NCI-H345 treated with DMSO at 0.1 percent for 48 hours (cell line): Measurements from ENCODE around the gene CXCL12.

Experiments
- DNase-seq: peaks from one replicate; lab custom pipeline; 2025; ENCODE audit not compliant: unreplicated experiment; lab: John Stamatoyannopoulos, UW

CXCL12 gene

DNA sequence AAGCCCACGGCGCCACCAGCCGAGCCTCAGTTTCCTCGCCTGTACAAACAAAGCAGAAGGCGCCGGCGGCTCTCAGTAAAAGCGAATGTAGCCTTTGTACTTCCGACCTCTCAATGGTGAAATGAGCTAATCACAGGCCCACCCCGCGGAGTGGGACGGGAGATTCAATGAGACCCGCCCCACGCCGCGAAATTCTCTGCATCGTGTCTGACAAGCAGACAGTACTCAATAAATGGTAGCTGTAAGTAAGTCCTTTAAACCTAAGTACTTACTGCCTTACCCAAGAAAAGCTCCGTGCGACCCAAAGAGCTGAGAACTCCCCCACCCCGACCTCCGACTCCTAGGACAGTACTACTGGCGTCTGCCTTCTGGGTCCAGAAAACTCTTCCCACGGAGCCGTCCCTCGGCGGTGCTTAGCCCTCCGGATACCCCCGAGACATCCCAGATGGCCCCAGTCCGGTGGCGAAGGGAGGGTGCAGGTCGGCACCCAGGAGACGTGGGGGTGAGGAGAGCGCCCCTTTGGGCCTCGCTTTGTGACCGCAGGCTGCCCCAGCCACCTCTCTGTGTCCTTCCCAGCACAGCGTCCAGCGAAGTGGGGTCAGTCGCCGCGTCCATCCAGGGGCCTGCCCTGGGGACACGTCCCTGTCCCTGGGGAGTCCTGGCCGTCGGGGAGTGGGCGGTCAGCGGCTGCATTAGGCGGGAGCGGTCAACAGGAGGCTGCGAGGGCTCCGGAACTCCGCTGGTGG is 972 bp upstream of the CXCL12 start:
- DNase-seq = no peak

DNA sequence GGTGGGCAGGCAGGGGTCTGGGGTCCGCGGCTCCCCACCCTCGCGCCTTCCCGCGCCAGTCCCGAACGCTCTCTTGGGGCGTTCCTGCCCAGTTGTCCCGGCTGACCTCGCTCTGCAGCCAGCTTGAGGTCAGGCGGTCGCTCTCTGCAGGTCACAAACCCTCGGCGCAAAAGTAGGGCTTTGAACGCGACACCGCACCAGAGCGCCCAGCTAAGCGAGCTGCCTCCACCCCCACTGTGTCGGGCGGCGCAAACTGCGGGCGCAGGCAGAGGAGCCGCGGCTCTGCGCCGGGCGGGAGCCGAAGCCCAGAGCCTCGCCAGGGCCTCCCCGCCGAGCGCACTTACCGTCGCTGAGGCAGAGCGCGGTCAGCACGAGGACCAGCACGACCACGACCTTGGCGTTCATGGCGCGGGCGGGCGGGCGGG is 284 bp downstream of the CXCL12 start:
- no peak for DNase-seq

DNA sequence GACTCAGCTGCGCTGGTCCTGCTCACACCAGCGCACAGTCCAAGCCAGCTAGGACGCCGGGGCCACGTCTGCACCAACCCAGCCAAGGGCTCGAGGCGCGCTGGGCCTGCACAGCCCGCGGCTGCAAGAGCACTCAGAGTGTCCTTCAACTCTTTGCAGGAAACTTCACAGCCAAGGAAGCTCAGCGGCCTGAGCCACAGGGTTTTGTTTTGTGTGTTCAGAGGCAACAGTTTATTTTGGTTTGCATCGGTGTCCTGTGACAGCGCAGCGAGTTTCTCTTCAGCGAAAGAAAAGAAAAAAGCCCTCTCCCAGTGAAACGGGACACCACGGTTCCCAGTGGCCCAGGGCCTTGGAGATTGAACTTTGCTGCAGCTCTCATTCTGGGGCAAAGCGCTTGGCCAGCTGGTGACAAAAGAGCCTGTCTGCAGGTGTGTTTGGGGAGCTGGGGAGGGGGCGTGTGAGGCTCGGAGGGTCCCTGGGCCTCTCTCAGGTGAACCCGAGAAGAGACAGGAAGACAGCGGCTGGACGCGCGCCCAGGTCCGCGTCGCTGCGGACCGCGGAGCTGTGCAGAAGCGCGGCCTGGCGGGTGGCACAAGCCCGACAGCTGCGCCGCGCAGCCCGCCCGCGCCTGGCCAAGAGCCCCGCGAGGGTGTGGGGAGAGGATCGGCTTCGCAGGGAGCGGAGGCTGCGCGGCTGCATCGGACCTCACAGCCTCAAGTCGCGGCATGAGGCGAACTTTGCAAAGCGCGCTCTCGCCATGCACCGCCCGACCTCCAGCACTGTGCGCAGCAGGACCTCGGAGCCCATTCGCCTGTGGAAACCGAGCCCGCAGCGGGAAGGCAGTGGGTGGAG is 922 bp downstream of the CXCL12 start:
- no peak for DNase-seq

- no peak for DNase-seq
These were observed 1.7 kb downstream of the CXCL12 start for GRCh38 chr10:44382981-44383748.

DNA sequence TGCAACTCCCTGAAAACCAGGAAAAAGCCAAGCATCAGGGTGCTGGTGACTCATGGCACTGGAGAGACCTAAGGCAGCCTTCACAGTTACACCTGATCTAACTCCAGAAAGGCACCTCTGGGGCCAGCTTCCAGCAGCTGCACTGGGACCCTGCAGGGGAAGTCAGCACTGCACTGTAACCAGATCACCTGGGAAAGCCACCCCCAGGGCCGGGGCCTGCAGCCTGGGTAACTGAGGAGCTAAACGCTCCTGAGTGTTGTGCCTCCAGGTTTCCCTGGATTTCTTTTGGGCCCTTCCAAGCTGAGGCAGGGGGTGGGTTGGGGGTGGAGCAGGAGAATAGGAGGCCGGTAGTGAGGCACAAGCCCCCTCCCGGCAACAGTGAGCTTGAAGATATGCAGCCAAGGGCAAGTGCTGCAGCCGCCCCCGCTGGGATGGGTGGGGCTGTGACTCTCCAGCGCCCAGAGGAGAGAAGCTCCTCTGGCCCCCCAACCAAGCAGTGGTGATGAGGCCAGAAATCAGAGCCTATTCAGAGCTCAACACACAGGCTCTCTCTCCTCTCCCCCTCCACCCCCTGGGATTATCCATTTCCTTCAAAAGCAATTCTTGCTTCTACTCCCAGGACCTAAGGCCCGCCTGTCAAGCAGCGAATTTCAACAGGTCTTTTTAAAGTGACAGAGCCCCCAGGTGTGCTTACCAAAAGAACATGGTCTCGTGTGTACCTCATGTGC is 2.6 kb downstream of the CXCL12 start:
- no peak for DNase-seq

GRCh38 chr10:44380829-44381600 is 3.9 kb downstream of the CXCL12 start:
- no peak for DNase-seq

DNA sequence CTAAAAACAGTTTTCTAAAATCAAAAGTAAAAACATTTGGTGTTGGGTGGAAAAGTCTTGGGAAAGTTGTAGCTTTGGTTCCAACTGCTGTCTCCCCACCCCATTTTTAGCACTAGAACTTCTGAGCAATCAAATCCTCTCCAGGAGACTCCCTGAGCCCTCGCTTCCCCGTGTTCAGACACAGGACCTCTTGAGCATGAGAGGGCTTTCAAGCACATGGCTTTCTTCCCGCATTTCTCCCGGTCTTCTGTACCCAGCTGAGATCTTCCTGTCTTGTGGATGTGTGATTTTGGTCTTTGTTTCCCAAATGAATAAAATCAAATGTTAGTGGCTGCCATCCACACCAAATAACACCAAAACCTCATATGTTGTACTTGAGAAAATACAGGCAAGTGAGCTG is 5.0 kb downstream of the CXCL12 start:
- no peak for DNase-seq

GRCh38 chr10:44378626-44379025 is 6.3 kb downstream of the CXCL12 start:
- no peak for DNase-seq

DNA sequence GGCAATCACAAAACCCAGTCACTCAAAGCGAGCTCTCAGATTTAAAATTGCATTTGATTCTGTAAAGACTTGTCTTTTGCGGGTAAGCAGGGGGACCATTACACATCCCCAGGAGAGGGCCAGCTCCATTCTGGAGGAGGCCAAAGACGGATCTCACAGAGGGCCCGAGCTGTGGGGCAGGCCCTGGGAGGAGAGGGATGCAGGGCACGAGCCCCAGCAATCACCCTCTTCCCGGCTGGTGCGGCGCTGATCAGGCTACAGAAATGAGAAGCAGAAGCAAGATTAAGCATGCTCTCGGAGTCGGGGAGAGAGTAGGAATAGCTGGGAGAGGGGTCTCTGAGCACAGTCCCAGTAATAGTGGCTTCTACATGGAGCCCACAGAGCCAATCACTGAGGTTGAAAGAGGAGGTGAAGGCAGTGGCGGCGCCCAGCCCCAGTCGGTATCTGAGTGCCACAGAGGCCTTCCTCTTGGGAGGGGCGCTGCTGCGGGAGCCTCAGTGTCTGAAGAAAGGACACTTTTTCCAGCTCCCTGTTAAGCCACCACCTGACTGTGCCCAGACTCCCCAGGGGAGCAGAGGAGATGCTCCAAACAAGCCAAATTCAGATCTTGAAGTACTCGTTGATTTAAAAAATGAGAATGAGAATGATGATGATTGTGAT is 7.1 kb downstream of the CXCL12 start:
- no peak for DNase-seq

GRCh38 chr10:44376472-44377099 is 8.3 kb downstream of the CXCL12 start:
- no peak for DNase-seq

DNA sequence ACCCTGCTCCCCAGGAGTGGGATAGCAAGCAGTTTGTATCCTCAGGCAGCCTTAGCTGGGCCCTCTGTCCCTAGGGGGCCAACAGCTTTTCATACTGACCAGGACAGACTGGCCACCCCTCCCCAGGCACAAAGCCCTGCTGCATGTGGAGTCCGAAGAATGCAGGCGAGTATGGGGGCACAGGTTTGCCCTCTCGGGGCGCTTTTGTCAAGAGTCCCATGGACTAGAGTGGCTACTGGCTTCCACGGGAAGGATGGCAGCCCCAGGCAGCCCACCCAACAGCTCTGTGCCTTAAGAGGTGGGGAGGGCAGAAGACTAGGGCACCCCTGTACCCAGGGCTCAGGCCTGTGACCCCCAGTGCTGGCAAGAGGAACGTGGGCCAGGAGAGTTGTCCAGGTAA is 10.7 kb downstream of the CXCL12 start:
- DNase-seq = no peak

DNA sequence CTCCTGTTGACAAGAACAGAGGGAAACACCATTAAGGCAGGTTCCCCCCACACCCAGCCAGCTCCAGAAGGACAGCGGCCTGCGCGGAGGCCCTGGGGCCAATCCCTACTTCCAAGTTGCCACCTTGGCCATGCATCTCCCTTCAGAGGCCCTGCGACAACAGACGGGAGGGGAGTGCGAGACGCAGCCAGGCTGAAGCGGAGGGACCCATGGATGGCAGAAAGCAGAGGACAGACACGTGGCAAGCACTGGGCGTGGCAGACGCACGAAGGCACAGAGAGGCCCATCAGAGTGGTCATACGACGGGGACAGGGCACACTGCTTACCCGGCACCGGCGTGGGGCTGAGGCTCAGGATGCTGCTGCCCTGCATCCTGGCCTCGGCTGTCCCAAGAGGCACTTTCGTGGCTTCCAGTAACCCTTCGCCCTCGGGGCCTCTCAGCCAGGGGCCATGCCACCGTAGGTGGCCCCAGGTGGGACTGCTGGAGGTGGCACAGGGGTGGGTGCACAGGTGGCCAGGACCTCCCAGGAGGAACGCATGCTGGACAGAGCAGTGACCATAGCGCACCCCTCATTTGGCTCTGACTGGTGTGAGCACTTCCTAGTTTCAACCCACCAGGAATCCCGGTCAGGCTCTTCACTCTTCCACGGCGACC is 11.4 kb downstream of the CXCL12 start:
- no peak for DNase-seq

- no peak for DNase-seq
These were observed 12.7 kb downstream of the CXCL12 start for GRCh38 chr10:44372181-44372580.

DNA sequence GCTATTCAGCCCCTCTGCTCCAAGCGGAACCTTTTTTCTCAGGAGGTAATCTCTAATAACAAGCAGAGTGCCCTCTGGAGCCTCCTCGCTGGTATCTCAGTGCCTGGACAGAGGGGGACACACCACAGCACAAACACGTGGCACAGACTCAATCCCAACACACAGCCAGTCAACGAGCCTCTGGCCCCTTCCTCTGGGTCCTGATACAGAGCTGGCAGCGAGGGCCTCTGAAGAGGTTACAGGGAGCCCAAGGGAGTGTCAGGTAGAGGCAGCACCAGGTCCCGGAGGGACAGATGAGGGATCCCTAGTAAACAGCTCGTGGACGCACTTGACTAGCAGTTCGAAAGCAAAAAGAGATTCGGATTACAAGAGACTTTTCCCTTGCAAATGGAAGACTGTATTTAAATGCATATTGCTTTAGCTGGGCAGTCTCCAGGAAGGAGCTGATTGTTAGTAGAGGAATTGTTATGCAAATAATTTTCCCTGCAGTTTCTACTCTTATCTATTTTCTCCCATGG is 14.1 kb downstream of the CXCL12 start:
- DNase-seq = no peak

- DNase-seq = no peak
These were observed 15.0 kb downstream of the CXCL12 start for GRCh38 chr10:44369854-44370253.

GRCh38 chr10:44369296-44369695 is 15.6 kb downstream of the CXCL12 start:
- no peak for DNase-seq

DNA sequence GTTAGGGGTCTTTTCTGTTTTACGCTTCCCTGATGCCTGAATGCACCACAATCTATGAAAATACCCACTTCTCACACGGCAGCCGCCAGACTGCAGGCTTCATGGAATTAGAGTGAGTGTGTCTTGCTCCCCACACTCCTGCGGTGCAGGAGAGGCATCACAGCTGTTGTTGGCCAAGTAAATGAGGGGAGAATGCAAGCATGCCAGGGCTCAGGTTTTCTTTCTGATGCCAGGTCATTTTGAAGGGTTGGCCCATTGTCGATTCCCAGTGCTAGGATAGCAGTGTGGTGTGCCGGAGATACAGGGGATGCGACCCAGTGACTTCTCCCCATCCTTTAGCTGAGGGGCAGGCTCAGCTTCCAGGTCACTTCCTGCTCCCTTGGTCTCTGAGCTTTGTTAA is 16.3 kb downstream of the CXCL12 start:
- no peak for DNase-seq

DNA sequence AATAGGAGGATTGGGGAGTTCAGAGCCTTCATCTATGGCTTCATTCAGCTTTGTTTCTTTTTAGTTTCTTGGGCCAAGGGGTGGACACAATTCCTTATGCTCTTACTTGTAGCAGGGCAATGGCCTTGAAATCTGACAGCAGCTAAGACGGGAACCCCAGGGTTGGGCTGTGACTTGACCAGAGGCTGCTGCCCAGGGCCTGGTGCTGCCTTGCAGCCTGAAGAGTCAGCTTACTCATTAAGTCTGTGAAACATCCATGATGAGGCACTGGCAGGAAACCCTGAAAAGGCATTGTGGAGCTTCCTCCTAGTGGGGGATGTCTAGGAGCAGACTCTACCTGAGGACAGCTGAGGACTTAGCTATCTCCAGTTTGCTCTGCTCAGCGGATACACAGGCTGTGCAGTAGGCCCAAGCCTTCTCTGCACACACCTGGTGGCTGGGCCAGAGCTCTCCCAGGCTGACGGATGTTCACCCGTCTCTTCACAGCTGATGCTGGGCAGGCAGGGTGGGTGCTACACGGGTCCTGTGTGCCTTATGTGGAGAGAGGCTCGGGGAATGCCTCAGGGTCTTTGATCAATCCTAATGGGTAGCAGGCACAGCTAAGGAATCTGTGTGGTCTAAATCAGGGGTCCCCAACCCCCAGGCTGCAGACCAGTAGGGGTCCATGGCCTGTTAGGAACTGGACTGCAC is 17.8 kb downstream of the CXCL12 start:
- DNase-seq = no peak
